GM21723 (cell line): ENCODE results near the gene ZNF469.

Source experiments
- ATAC-seq: cut with Tn5 transposase; IDR thresholded peaks from one replicate; pipeline ENCODE4 v1.9.1; 2021; ENCODE audit warnings: mild to moderate bottlenecking, moderate library complexity; ENCODE audit not compliant: unreplicated experiment

ZNF469 gene

GRCh38 chr16:88375996-88376834, 6.5 kb upstream of the ZNF469 start:
- no peak for ATAC-seq

- ATAC-seq = no peak
These were observed 5.7 kb upstream of the ZNF469 start for GRCh38 chr16:88376835-88377726.

- no peak for ATAC-seq
These were observed 4.8 kb upstream of the ZNF469 start for GRCh38 chr16:88377961-88378360.

GRCh38 chr16:88378401-88378800, 4.4 kb upstream of the ZNF469 start:
- no peak for ATAC-seq

- no peak for ATAC-seq
These were observed 3.7 kb upstream of the ZNF469 start for GRCh38 chr16:88378836-88379693.

GRCh38 chr16:88379694-88380040, 3.1 kb upstream of the ZNF469 start:
- ATAC-seq = no peak

- no peak for ATAC-seq
These were observed 2.7 kb upstream of the ZNF469 start for GRCh38 chr16:88380099-88380498.

GRCh38 chr16:88380619-88381018, 2.1 kb upstream of the ZNF469 start:
- ATAC-seq = no peak

- ATAC-seq = no peak
These were observed 823 bp upstream of the ZNF469 start for GRCh38 chr16:88381820-88382451.

GRCh38 chr16:88383401-88384221, 852 bp downstream of the ZNF469 start:
- no peak for ATAC-seq

GRCh38 chr16:88384222-88385111, 1.7 kb downstream of the ZNF469 start:
- ATAC-seq = no peak

GRCh38 chr16:88385112-88385594, 2.4 kb downstream of the ZNF469 start:
- no peak for ATAC-seq

- ATAC-seq = no peak
These were observed 3.4 kb downstream of the ZNF469 start for GRCh38 chr16:88385831-88386815.

GRCh38 chr16:88387180-88387765, 4.5 kb downstream of the ZNF469 start:
- no peak for ATAC-seq

GRCh38 chr16:88387941-88388627, 5.3 kb downstream of the ZNF469 start:
- no peak for ATAC-seq

GRCh38 chr16:88389191-88389590, 6.4 kb downstream of the ZNF469 start:
- no peak for ATAC-seq
